Loucy (cell line): ENCODE data around the gene CELA2B.
"Not testable (repeated sequence)": the region's sequence is repeated elsewhere in the genome, so short reads cannot be mapped to it uniquely, and the experiment has no call there.

ENCODE experiments used
- CTCF ChIP-seq: fragments of 200-600 bp; sonication (generic); conservative IDR thresholded peaks from 2 replicates; pipeline ENCODE4 v1.5.1; 2014; ENCODE audit warnings: mild to moderate bottlenecking, antibody characterized with exemption, low read length
- EZH2phosphoT487 ChIP-seq: fragments of 200-600 bp; IDR thresholded peaks from 2 replicates; pipeline ENCODE4 v1.6.1; 2018; ENCODE audit warnings: antibody characterized with exemption, mild to moderate bottlenecking, moderate library complexity, borderline replicate concordance

- not testable (repeated sequence) for TF ChIP-seq CTCF, EZH2phosphoT487
Measured at GRCh38 chr1:15463926-15464322, 12.0 kb upstream of the CELA2B start.
